NB4 (cell line): ENCODE data around the gene SIGLEC9.

ENCODE experiments used
- CTCF ChIP-seq: IDR thresholded peaks from one replicate; pipeline ENCODE4 v1.5.1; 2012; ENCODE audit warnings: low read depth, low read length
- POLR2A ChIP-seq: IDR thresholded peaks from 2 replicates; pipeline ENCODE4 v1.6.1; 2011; ENCODE audit warnings: mild to moderate bottlenecking; ENCODE audit not compliant: insufficient read length; ENCODE audit errors: extremely low read depth

- TF ChIP-seq CTCF (no peak), POLR2A (no peak)
Measured at GRCh38 chr19:51093101-51093500, 31.6 kb upstream of the SIGLEC9 start.
